ENCODE measurements around the gene CCNJL.

CCNJL gene

GRCh38 chr5:160285316-160285715 lies 27.0 kb downstream of the CCNJL start:
- no peak for TF ChIP-seq CTCF (IDR thresholded peaks at IDR 0.05; ENCODE audit: low read depth, low read length)
- H3K4me1 ChIP-seq = peaks cover 18% of the 10 kb centered on the region
- DNase-seq = no peak
- H3K27me3 ChIP-seq = no peaks in the 10 kb centered on the region
- no peaks in the 10 kb centered on the region; the same call in 1 of the 2 replicates for H3K9me3 ChIP-seq
- no peak overlapping the region for H3K4me3 ChIP-seq (ENCODE audit: low read depth, low read length)
- no peaks in the 10 kb centered on the region; the same call in 1 of the 2 replicates for H3K36me3 ChIP-seq

GRCh38 chr5:160284291-160284873 lies 28.0 kb downstream of the CCNJL start:
- no peak overlapping the region for H3K4me3 ChIP-seq (ENCODE audit: low read depth, low read length)
- H3K36me3 ChIP-seq = no peaks in the 10 kb centered on the region; the same call in 1 of the 2 replicates
- no peak for DNase-seq
- no peak for TF ChIP-seq CTCF (IDR thresholded peaks at IDR 0.05; ENCODE audit: low read depth, low read length)
- H3K27me3 ChIP-seq = no peaks in the 10 kb centered on the region
- H3K9me3 ChIP-seq = no peaks in the 10 kb centered on the region; the same call in 1 of the 2 replicates
- peaks cover 18% of the 10 kb centered on the region for H3K4me1 ChIP-seq

- no peaks in the 10 kb centered on the region; the same call in 1 of the 2 replicates for H3K36me3 ChIP-seq
- peaks cover 7% of the 10 kb centered on the region; the same call in 1 of the 2 replicates for H3K4me1 ChIP-seq
- H3K27me3 ChIP-seq = no peaks in the 10 kb centered on the region
- H3K9me3 ChIP-seq = no peaks in the 10 kb centered on the region; the same call in 1 of the 2 replicates
- no peak for DNase-seq
- TF ChIP-seq CTCF (IDR thresholded peaks at IDR 0.05; ENCODE audit: low read depth, low read length) = no peak
- no peak overlapping the region for H3K4me3 ChIP-seq (ENCODE audit: low read depth, low read length)
Observed at GRCh38 chr5:160281275-160281674, 31.1 kb downstream of the CCNJL start.

- Histone ChIP-seq H3K4me3 (ENCODE audit: low read depth, low read length) (no peak overlapping the region), H3K9me3 (no peaks in the 10 kb centered on the region), H3K4me1 (peaks cover 7% of the 10 kb centered on the region; the same call in 1 of the 2 replicates), H3K36me3 (no peaks in the 10 kb centered on the region; the same call in 1 of the 2 replicates), H3K27me3 (no peaks in the 10 kb centered on the region)
- DNase-seq = no peak
- TF ChIP-seq CTCF (IDR thresholded peaks at IDR 0.05; ENCODE audit: low read depth, low read length) = no peak
Observed at GRCh38 chr5:160280384-160281095, 31.8 kb downstream of the CCNJL start.

- H3K4me3 ChIP-seq (ENCODE audit: low read depth, low read length) = no peak overlapping the region
- H3K4me1 ChIP-seq = peaks cover 7% of the 10 kb centered on the region; the same call in 1 of the 2 replicates
- no peaks in the 10 kb centered on the region for H3K36me3 ChIP-seq
- no peaks in the 10 kb centered on the region for H3K9me3 ChIP-seq
- no peaks in the 10 kb centered on the region for H3K27me3 ChIP-seq
- TF ChIP-seq CTCF (IDR thresholded peaks at IDR 0.05; ENCODE audit: low read depth, low read length) = no peak
- peak; percentile 29 for DNase-seq
Observed at GRCh38 chr5:160278343-160278742, 34.0 kb downstream of the CCNJL start.

GRCh38 chr5:160274483-160274931 lies 37.9 kb downstream of the CCNJL start:
- DNase-seq = no peak
- H3K4me1 ChIP-seq = peaks cover 29% of the 10 kb centered on the region
- no peaks in the 10 kb centered on the region for H3K27me3 ChIP-seq
- H3K9me3 ChIP-seq = no peaks in the 10 kb centered on the region
- no peaks in the 10 kb centered on the region for H3K36me3 ChIP-seq
- no peak for TF ChIP-seq CTCF (IDR thresholded peaks at IDR 0.05; ENCODE audit: low read depth, low read length)
- no peak overlapping the region for H3K4me3 ChIP-seq (ENCODE audit: low read depth, low read length)
